Esophagus muscularis mucosa (tissue), 4 donors: ENCODE data around the gene FOSL2. TPM values are rescaled to one million over a fixed set of nuclear protein-coding genes. Genes with fewer than 3 reads are reported as not detected.
A peak's percentile ranks its signal among the peaks of the same experiment; 100 is the strongest.

Experiments
- DNase-seq: peaks from one replicate; pipeline ENCODE4 v3.0.0-alpha.2; 2017; ENCODE audit errors: extremely low spot score
- H3K27ac ChIP-seq, 4 donors: fragments of 200-600 bp; sonication (generic); replicated peaks in 1 of 4; 1 replicate in 3 of 4; 2 replicates in 1 of 4; pipeline ENCODE4 v1.5.1; 2016 to 2019; ENCODE audit warnings: mild to moderate bottlenecking in 1 of 4
- H3K27me3 ChIP-seq, 4 donors: fragments of 200-600 bp; sonication (generic); one replicate each; pipeline versions ENCODE4 v1.5.1 to v1.6.0; 2016 to 2019
- H3K36me3 ChIP-seq, 4 donors: fragments of 200-600 bp; sonication (generic); one replicate each; pipeline ENCODE4 v1.5.1; 2016 to 2019
- H3K4me1 ChIP-seq, 4 donors: fragments of 200-600 bp; sonication (generic); one replicate each; pipeline ENCODE4 v1.5.1; 2016 to 2019
- H3K4me3 ChIP-seq, 4 donors: fragments of 200-600 bp; sonication (generic); 1 replicate in 2 of 4; 2 replicates in 2 of 4; pipeline ENCODE4 v1.5.1; 2016 to 2019; ENCODE audit warnings: mild to moderate bottlenecking in 4 of 4, moderate library complexity in 1 of 4
- H3K9me3 ChIP-seq, 4 donors: fragments of 200-600 bp; sonication (generic); 1 replicate in 3 of 4; 2 replicates in 1 of 4; pipeline ENCODE4 v1.5.1; 2016 to 2019
- EP300 ChIP-seq: sonication (generic); formaldehyde crosslinking; IDR thresholded peaks from one replicate; pipeline ENCODE4 v1.6.1; 2017; ENCODE audit warnings: antibody characterized with exemption
- POLR2A ChIP-seq: fragments of 450-650 bp; IDR thresholded peaks from one replicate; pipeline ENCODE4 v1.6.1; 2017; ENCODE audit warnings: antibody characterized with exemption, moderate library complexity, mild to moderate bottlenecking, low read depth
- POLR2AphosphoS5 ChIP-seq, 2 donors: sonication (generic); formaldehyde crosslinking; IDR thresholded peaks; one replicate each; pipeline ENCODE4 v1.6.1; 2017; ENCODE audit warnings: antibody characterized with exemption in 2 of 2
- WGBS: methylation state at CpG from one replicate; pipeline ENCODE4 v1.1.5; 2018; 5-methylcytosine and 5-hydroxymethylcytosine counted together
- intact Hi-C: fragments of 100-400 bp; cut with DNase I; formaldehyde crosslinking; loops from one replicate; pipeline ENCODE4 v1.15.1; 2023
- total RNA-seq, 4 donors: library from RNA; depleted of rRNA; stranded (reverse); fragments of >200 nt; gene quantifications; one replicate each; pipeline versions ENCODE4 v1.1.0 to v1.2.1, GENCODE V29; 2016
- TF ChIP-seq, protein P1 (sequence below), 3 experiments: fragments of 200-600 bp in 2 of 3; fragments of 450-650 bp in 1 of 3; sonication (generic) in 2 of 3; IDR thresholded peaks; one replicate each; pipeline ENCODE4 v1.5.1; 2017 to 2019; ENCODE audit warnings: antibody characterized with exemption in 3 of 3, mild to moderate bottlenecking in 2 of 3, moderate library complexity in 1 of 3

FOSL2 gene
- total RNA-seq, 4 donors from 2014 or later = 68.9 to 332 (median 176) TPM

DNA sequence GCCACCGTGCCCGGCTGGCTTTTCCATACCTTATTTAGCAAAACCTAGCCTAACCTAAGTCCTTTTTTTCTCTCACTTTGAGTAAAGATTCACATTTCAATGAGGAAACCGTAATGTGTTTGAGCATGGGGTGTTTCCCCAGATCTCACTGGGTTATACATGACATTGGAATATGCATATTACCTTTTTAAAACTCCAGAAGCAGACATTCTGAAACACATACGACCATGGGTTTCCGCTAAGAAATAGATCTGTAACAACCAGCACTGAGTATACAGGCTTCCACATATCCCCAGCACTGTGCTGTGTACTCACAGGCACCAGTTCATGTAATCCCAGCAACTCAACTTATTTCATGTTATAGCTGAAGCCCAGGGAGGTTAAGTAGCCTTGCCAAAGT, 41.0 kb upstream of the FOSL2 start:
- TF ChIP-seq POLR2AphosphoS5 (IDR thresholded peaks at IDR 0.05) = no peak
- TF ChIP-seq, protein P1, sequence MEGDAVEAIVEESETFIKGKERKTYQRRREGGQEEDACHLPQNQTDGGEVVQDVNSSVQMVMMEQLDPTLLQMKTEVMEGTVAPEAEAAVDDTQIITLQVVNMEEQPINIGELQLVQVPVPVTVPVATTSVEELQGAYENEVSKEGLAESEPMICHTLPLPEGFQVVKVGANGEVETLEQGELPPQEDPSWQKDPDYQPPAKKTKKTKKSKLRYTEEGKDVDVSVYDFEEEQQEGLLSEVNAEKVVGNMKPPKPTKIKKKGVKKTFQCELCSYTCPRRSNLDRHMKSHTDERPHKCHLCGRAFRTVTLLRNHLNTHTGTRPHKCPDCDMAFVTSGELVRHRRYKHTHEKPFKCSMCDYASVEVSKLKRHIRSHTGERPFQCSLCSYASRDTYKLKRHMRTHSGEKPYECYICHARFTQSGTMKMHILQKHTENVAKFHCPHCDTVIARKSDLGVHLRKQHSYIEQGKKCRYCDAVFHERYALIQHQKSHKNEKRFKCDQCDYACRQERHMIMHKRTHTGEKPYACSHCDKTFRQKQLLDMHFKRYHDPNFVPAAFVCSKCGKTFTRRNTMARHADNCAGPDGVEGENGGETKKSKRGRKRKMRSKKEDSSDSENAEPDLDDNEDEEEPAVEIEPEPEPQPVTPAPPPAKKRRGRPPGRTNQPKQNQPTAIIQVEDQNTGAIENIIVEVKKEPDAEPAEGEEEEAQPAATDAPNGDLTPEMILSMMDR (IDR thresholded peaks at IDR 0.05) = no peak
- TF ChIP-seq EP300 = no peak
- TF ChIP-seq POLR2A = no peak
- Histone ChIP-seq H3K27ac (no peak overlapping the region), H3K27me3 (no peaks in the 10 kb centered on the region), H3K36me3 (no peaks in the 10 kb centered on the region), H3K9me3 (no peaks in the 10 kb centered on the region), H3K4me3 (no peak overlapping the region), H3K4me1 (peaks cover 16 to 24% (median 22%) of the 10 kb centered on the region in 4 donors)
- intact Hi-C loops = no loop called here
- no peak for DNase-seq
- 94% methylated on average over 5 of the region's 5 CpGs for WGBS

DNA sequence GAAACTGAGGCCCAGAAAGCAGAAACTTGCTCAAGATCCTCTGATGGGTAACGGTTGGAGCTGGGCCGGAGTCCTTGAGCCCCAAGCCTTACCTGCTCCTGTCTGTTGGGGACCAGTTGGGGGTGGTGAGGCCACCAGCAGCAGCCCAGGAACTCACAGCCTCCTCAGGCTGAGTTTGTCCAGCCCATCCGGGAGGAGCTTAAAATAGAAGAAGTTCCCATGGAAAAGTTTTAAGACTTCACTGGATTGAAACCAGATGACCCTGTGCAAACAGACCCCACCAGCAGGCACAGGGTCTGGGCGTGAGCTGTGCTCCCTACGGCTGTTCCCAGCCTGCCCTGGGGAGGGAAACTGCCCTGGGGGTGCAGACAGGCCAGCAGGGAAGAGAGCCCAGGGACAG, 40.6 kb upstream of the FOSL2 start:
- Histone ChIP-seq H3K36me3 (no peaks in the 10 kb centered on the region), H3K27ac (no peak overlapping the region), H3K27me3 (no peaks in the 10 kb centered on the region), H3K4me3 (no peak overlapping the region), H3K4me1 (peaks cover 20 to 29% (median 24%) of the 10 kb centered on the region in 4 donors), H3K9me3 (no peaks in the 10 kb centered on the region)
- no peak for DNase-seq
- intact Hi-C loops = no loop called here
- WGBS = 74% methylated on average over 5 of the region's 5 CpGs
- TF ChIP-seq, protein P1 (IDR thresholded peaks at IDR 0.05) = no peak
- TF ChIP-seq POLR2AphosphoS5 (IDR thresholded peaks at IDR 0.05) (no peak), EP300 (no peak), POLR2A (no peak)

DNA sequence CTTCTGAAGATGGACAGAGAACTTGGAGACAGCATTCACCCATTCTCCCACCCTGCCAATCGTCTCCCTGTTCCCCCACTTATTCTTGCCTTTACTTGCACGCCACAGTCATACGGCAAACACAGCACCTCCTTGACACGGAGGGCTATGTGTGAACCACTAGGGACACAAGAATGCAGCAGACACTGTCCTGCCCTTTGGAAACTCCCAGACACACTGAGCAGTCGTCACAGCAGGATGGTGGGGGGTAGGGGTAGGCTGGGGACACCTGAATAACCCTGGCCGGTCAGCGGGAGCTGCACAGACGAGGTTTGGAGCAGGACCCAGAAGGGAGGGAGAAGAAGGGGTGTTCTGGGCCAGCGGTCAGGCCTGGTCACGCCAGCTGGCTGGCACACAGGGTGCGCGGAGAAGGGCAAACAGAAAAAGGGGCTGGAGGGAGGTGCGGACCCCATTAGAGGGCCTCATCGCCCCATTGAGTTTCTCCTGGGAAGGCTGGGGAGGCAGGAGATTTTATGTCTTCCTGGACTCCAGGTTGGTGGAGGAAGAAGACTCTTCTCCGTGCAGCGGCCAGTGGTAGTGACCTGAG, 40.0 kb upstream of the FOSL2 start:
- no peaks in the 10 kb centered on the region for H3K36me3 ChIP-seq
- WGBS = 92% methylated on average over 15 of the region's 16 CpGs

DNA sequence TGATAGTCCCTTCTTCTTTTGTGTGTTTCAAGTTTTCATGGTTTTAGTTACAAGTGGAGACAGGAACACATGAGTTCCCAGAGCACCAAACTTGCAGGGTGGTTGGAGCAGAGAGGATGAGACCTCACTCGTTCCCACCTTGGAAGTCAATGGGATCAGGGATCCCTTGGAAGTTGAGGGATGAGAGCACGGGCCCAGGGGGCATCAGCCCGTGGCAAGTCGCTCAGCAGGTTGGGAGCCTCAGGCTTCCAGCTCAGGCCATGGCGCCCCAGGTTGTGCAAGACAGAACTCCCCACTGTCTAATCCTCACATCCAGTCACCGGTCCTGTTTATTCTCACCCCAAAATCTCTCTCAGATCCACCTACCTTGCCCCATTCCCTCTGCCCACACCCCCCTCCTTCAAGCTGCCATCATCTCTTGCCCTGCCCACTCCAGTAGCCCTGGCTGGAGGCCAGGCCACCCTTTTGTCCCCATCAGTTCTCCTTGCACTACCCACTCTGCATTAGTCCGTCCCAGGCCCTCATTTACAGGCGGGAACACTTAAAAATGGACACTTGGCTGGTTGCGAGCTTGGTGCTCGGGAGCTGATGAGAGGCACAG, 37.6 kb upstream of the FOSL2 start:
- WGBS = 97% methylated on average over 8 of the region's 10 CpGs
- intact Hi-C loops = no loop called here
- TF ChIP-seq EP300 (no peak), POLR2AphosphoS5 (IDR thresholded peaks at IDR 0.05) (no peak), POLR2A (no peak)
- TF ChIP-seq, protein P1 (IDR thresholded peaks at IDR 0.05) = no peak
- no peaks in the 10 kb centered on the region for H3K27me3 ChIP-seq
- H3K9me3 ChIP-seq = no peaks in the 10 kb centered on the region
- peaks cover 20 to 22% (median 21%) of the 10 kb centered on the region in 4 donors for H3K4me1 ChIP-seq
- H3K4me3 ChIP-seq = no peak overlapping the region
- H3K36me3 ChIP-seq = no peaks in the 10 kb centered on the region
- DNase-seq = no peak
- peak overlapping the region; percentile 73 to 83 (median 82) for H3K27ac ChIP-seq

More for the DNA sequence above, 40.0 kb upstream of the FOSL2 start:
- no peak overlapping the region for H3K27ac ChIP-seq
- DNase-seq = no peak
- TF ChIP-seq POLR2AphosphoS5 (IDR thresholded peaks at IDR 0.05) (no peak), EP300 (no peak), POLR2A (no peak)
- TF ChIP-seq, protein P1 (IDR thresholded peaks at IDR 0.05) = no peak
- H3K9me3 ChIP-seq = no peaks in the 10 kb centered on the region
- no peaks in the 10 kb centered on the region for H3K27me3 ChIP-seq
- peaks cover 20 to 23% (median 22%) of the 10 kb centered on the region in 4 donors for H3K4me1 ChIP-seq
- H3K4me3 ChIP-seq = no peak overlapping the region
- intact Hi-C loops = no loop called here
